ENCODE results near the gene SERINC5.

DNA sequence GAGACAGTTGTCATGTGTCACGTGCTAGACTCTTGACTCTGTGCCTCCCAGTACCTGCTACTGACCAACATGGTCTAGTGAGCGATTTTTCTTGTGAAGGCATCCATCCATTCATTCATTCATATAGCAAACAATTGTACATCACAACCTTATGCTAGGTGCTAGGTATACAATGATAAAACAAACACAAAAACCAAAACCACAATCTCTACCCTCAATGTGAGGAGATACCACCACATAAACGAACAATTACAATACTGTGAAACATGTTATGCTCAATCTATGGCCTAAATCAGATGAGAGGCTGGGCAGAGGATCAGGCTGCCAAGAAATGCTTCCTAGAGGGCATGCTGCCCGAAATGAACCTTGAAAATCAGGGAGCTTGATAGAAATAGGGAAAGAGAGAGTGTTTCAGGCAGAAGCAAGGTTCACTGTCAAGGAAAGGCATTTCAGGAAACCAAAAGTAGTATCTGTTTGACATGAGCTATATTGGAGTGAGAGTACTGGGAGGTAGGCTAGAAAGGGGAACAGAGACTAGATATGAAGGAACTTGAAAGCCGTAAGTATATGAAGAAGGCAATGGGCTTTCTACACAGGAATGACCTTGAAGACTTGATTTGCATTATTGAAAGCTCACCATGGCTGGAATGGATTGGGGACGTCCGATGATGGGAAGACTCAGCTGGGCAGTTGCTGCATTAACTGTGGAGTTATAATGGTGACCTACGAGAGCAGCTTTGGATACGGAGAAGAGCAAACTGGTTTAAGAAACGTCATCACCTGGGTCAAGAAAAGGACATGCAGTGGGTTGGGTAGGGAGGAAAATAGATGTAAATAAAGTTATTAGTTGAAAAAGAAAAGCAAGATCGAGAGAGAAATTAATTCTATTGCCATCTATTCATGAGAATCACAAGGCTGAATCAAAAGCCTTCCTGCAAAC is 130.6 kb downstream of the SERINC5 start:
- TF ChIP-seq SIN3A (IDR thresholded peaks at IDR 0.05; ENCODE audit: borderline replicate concordance, insufficient read depth, low read depth, low read length), result no peak
- TF ChIP-seq, protein P1, sequence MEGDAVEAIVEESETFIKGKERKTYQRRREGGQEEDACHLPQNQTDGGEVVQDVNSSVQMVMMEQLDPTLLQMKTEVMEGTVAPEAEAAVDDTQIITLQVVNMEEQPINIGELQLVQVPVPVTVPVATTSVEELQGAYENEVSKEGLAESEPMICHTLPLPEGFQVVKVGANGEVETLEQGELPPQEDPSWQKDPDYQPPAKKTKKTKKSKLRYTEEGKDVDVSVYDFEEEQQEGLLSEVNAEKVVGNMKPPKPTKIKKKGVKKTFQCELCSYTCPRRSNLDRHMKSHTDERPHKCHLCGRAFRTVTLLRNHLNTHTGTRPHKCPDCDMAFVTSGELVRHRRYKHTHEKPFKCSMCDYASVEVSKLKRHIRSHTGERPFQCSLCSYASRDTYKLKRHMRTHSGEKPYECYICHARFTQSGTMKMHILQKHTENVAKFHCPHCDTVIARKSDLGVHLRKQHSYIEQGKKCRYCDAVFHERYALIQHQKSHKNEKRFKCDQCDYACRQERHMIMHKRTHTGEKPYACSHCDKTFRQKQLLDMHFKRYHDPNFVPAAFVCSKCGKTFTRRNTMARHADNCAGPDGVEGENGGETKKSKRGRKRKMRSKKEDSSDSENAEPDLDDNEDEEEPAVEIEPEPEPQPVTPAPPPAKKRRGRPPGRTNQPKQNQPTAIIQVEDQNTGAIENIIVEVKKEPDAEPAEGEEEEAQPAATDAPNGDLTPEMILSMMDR (IDR thresholded peaks at IDR 0.05), result no peak
- TF ChIP-seq TCF7L2 (IDR thresholded peaks at IDR 0.05; ENCODE audit: low read depth, low read length), result no peak

All from Panc1 (cell line).